Measurements from ENCODE around the gene TPH2. TPM values are rescaled to one million over a fixed set of nuclear protein-coding genes. Genes with fewer than 3 reads are reported as not detected.

TPH2 gene
- total and polyA plus RNA-seq, 2 experiments from 2014 or later: not detected

- in situ Hi-C loops (cut with MboI): no loop called here
- H3K27me3 ChIP-seq (replicated peaks; ENCODE audit: insufficient read depth): peaks cover 6% of the 10 kb centered on the region; the same call in 1 of the 2 replicates
- no peak overlapping the region for H3K4me3 ChIP-seq
- TF ChIP-seq EZH2 (IDR thresholded peaks at IDR 0.05; ENCODE audit: insufficient read depth, poor library complexity, severe bottlenecking): no peak
- 62 to 64% methylated on average over 1 of the region's 1 CpG for WGBS, 2 experiments (ENCODE audit: low coverage in 1 of 2, low lambda C conversion rate in 2 of 2, missing lambda C conversion rate in 2 of 2)
- no peaks in the 10 kb centered on the region for H3K9me2 ChIP-seq (ENCODE audit: insufficient read depth)
- H4K20me1 ChIP-seq (ENCODE audit: insufficient read depth): no peaks in the 10 kb centered on the region
- H2AFZ ChIP-seq: no peak overlapping the region
- H3K9ac ChIP-seq: no peak overlapping the region
- no peak for DNase-seq
- H3K79me2 ChIP-seq (ENCODE audit: insufficient read depth): no peaks in the 10 kb centered on the region
- no peaks in the 10 kb centered on the region for H3K4me1 ChIP-seq (ENCODE audit: insufficient read depth)
- no peak overlapping the region for H3K4me2 ChIP-seq (ENCODE audit: unreplicated experiment)
- no peak overlapping the region for H3K27ac ChIP-seq
- no peaks in the 10 kb centered on the region for H3K9me3 ChIP-seq (ENCODE audit: low read depth)
- H3F3A ChIP-seq (ENCODE audit: insufficient read depth): no peaks in the 10 kb centered on the region
- no peaks in the 10 kb centered on the region for H3K36me3 ChIP-seq (ENCODE audit: low read depth)
Observed at GRCh38 chr12:71969330-71969729, 30.7 kb downstream of the TPH2 start.

DNA sequence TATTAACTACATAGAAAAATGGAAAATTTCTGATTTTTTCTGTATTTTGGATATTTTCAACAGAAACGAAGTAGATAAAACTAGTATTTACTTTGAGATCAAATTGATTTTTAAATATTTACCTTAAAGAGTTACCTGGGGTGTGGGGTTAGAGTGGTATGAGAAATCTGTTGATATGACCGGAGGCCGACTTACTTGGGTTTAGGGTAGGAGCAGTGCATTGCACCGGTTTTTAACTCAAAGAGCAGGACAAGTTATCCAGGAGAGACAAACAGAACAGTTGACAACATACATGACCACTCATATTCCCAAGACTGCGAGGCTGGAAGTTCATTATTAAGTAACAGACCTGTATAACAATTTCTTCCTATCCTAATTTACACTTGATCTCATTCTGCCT lies 31.4 kb downstream of the TPH2 start:
- in situ Hi-C loops (cut with MboI): no loop called here

GRCh38 chr12:71972441-71973074 lies 33.9 kb downstream of the TPH2 start:
- H3K79me2 ChIP-seq (ENCODE audit: insufficient read depth): no peaks in the 10 kb centered on the region
- no peaks in the 10 kb centered on the region for H3K9me2 ChIP-seq (ENCODE audit: insufficient read depth)
- no peaks in the 10 kb centered on the region for H3K36me3 ChIP-seq (ENCODE audit: low read depth)
- no peaks in the 10 kb centered on the region for H3K4me1 ChIP-seq (ENCODE audit: insufficient read depth)
- H2AFZ ChIP-seq: no peak overlapping the region
- no peaks in the 10 kb centered on the region for H4K20me1 ChIP-seq (ENCODE audit: insufficient read depth)
- WGBS, 2 experiments (ENCODE audit: low coverage in 1 of 2, low lambda C conversion rate in 2 of 2, missing lambda C conversion rate in 2 of 2): 26 to 32% methylated on average over 4 of the region's 4 CpGs
- no peaks in the 10 kb centered on the region for H3K9me3 ChIP-seq (ENCODE audit: low read depth)
- H3K9ac ChIP-seq: no peak overlapping the region
- no peak overlapping the region for H3K27ac ChIP-seq
- no peak overlapping the region for H3K4me3 ChIP-seq
- H3K27me3 ChIP-seq (replicated peaks; ENCODE audit: insufficient read depth): peaks cover 6% of the 10 kb centered on the region; the same call in 1 of the 2 replicates
- no peak for DNase-seq
- in situ Hi-C loops (cut with MboI): no loop called here
- H3F3A ChIP-seq (ENCODE audit: insufficient read depth): no peaks in the 10 kb centered on the region
- TF ChIP-seq EZH2 (IDR thresholded peaks at IDR 0.05; ENCODE audit: insufficient read depth, poor library complexity, severe bottlenecking): no peak
- no peak for TF ChIP-seq EZH2phosphoT487 (IDR thresholded peaks at IDR 0.05; ENCODE audit: insufficient read depth, low read depth)
- no peak overlapping the region for H3K4me2 ChIP-seq (ENCODE audit: unreplicated experiment)

More for the DNA sequence above, 31.4 kb downstream of the TPH2 start:
- Histone ChIP-seq H3K9me3 (ENCODE audit: low read depth) (no peaks in the 10 kb centered on the region), H3K79me2 (ENCODE audit: insufficient read depth) (no peaks in the 10 kb centered on the region), H2AFZ (no peak overlapping the region), H3K36me3 (ENCODE audit: low read depth) (no peaks in the 10 kb centered on the region), H3K27ac (no peak overlapping the region), H4K20me1 (ENCODE audit: insufficient read depth) (no peaks in the 10 kb centered on the region), H3F3A (ENCODE audit: insufficient read depth) (no peaks in the 10 kb centered on the region), H3K9ac (no peak overlapping the region), H3K9me2 (ENCODE audit: insufficient read depth) (no peaks in the 10 kb centered on the region), H3K4me3 (no peak overlapping the region), H3K4me2 (ENCODE audit: unreplicated experiment) (no peak overlapping the region), H3K4me1 (ENCODE audit: insufficient read depth) (no peaks in the 10 kb centered on the region), H3K27me3 (replicated peaks; ENCODE audit: insufficient read depth) (peaks cover 6% of the 10 kb centered on the region; the same call in 1 of the 2 replicates)
- TF ChIP-seq EZH2phosphoT487 (IDR thresholded peaks at IDR 0.05; ENCODE audit: insufficient read depth, low read depth) (no peak), EZH2 (IDR thresholded peaks at IDR 0.05; ENCODE audit: insufficient read depth, poor library complexity, severe bottlenecking) (no peak)
- WGBS, 2 experiments (ENCODE audit: low coverage in 1 of 2, low lambda C conversion rate in 2 of 2, missing lambda C conversion rate in 2 of 2): 49% methylated on average over 5 of the region's 5 CpGs
- no peak for DNase-seq

DNA sequence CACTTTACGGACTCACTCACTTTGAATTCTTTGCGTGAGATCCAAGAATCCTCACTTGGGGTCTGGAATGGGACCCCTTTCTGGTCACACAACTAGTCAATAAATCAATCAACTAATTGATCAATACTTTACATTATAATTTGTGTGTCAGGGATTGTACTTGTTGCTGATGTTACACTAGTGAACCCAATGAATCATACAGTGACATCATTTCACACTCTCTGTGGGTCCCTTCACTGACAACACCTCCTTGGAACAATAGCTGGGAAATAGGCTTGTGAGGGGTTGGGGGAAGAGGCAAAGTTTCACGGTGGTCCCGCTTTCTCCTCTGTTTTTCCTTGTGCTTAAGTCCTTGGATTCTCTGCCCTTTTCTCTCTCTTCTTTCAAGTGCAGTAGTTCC lies 35.0 kb downstream of the TPH2 start:
- no peak overlapping the region for H3K9ac ChIP-seq
- no peak overlapping the region for H2AFZ ChIP-seq
- H3K4me3 ChIP-seq: no peak overlapping the region
- no peaks in the 10 kb centered on the region for H3K4me1 ChIP-seq (ENCODE audit: insufficient read depth)
- DNase-seq: peak; percentile 6
- no peaks in the 10 kb centered on the region for H3K9me2 ChIP-seq (ENCODE audit: insufficient read depth)
- H4K20me1 ChIP-seq (ENCODE audit: insufficient read depth): no peaks in the 10 kb centered on the region
- H3K36me3 ChIP-seq (ENCODE audit: low read depth): no peaks in the 10 kb centered on the region
- in situ Hi-C loops (cut with MboI): no loop called here
- no peak overlapping the region for H3K4me2 ChIP-seq (ENCODE audit: unreplicated experiment)
- H3K27me3 ChIP-seq (replicated peaks; ENCODE audit: insufficient read depth): peaks cover 6% of the 10 kb centered on the region; the same call in 1 of the 2 replicates
- H3K9me3 ChIP-seq (ENCODE audit: low read depth): no peaks in the 10 kb centered on the region
- H3K79me2 ChIP-seq (ENCODE audit: insufficient read depth): no peaks in the 10 kb centered on the region
- no peak overlapping the region for H3K27ac ChIP-seq
- TF ChIP-seq EZH2 (IDR thresholded peaks at IDR 0.05; ENCODE audit: insufficient read depth, poor library complexity, severe bottlenecking) (no peak), EZH2phosphoT487 (IDR thresholded peaks at IDR 0.05; ENCODE audit: insufficient read depth, low read depth) (no peak)
- H3F3A ChIP-seq (ENCODE audit: insufficient read depth): no peaks in the 10 kb centered on the region
- WGBS, 2 experiments (ENCODE audit: low coverage in 1 of 2, low lambda C conversion rate in 2 of 2, missing lambda C conversion rate in 2 of 2): 67 to 69% methylated on average over 4 of the region's 4 CpGs
